GM20431 (cell line): Measurements from ENCODE around the gene FALEC.
"Not testable (repeated sequence)": the region's sequence is repeated elsewhere in the genome, so short reads cannot be mapped to it uniquely, and the experiment has no call there.

Experiments
- in situ Hi-C: fragments of 300-500 bp; cut with MseI, MboI; formaldehyde crosslinking; loops from one replicate; pipeline ENCODE4 v1.15.0; 2020; ENCODE audit warnings: low sequenced_read_pairs; ENCODE audit not compliant: unreplicated experiment

Gene FALEC

DNA sequence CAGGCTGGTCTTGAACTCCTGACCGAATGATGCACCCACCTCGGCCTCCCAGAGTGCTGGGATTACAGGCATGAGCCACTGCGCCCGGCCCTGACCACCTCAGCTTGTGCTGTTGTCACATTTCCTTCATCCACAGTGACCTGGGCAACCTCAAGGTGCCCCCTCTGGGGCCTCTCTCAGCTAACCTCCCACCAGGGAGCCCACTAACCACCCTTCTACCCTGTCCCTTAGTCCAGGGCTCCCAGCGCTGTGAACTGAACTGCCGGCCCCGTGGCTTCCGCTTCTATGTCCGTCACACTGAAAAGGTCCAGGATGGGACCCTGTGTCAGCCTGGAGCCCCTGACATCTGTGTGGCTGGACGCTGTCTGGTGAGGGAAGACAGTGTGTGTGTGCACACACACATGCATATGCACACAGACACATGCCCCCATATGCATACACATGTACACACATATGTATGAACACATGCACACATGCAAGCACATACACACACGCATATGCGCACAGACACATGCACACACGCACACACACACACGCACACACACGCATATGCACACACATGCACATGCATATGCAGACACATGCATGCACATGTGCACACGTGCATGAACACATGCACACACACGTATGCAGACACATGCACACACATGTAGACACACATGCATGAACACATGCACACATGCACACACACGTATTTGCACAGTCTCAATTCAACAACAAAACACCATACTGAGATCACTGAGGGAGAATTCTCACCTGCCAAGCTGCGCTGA lies 39.8 kb downstream of the FALEC start:
- in situ Hi-C loops = no loop called here

GRCh38 chr1:150555971-150556865 lies 40.7 kb downstream of the FALEC start:
- in situ Hi-C loops = no loop called here

DNA sequence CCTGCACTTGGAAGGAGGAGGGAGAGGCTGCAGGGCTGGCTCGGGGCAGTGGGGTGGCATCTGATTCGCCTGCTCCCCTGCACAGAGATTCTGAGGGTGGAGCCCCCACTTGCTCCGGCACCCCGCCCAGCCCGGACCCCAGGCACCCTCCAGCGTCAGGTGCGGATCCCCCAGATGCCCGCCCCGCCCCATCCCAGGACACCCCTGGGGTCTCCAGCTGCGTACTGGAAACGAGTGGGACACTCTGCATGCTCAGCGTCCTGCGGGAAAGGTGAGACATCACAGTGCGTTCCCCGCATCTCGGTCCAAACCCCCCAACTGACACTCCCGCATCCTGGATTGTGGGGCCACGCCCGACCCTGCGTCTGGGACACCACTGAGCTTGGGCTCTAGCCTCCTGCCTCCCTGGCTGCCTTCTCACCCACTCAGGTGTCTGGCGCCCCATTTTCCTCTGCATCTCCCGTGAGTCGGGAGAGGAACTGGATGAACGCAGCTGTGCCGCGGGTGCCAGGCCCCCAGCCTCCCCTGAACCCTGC lies 41.6 kb downstream of the FALEC start:
- in situ Hi-C loops = no loop called here

DNA sequence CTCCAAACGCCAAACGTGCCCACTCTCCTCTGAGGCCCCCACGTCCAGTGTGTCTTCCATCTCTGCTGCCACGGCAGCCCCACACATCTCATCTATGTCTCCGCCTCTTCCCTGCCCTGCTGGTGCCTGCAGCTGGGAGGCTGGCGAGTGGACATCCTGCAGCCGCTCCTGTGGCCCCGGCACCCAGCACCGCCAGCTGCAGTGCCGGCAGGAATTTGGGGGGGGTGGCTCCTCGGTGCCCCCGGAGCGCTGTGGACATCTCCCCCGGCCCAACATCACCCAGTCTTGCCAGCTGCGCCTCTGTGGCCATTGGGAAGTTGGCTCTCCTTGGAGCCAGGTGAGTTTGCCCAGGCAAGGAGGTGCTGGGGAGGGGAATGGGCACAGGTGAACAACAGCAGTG lies 42.3 kb downstream of the FALEC start:
- in situ Hi-C loops = no loop called here

DNA sequence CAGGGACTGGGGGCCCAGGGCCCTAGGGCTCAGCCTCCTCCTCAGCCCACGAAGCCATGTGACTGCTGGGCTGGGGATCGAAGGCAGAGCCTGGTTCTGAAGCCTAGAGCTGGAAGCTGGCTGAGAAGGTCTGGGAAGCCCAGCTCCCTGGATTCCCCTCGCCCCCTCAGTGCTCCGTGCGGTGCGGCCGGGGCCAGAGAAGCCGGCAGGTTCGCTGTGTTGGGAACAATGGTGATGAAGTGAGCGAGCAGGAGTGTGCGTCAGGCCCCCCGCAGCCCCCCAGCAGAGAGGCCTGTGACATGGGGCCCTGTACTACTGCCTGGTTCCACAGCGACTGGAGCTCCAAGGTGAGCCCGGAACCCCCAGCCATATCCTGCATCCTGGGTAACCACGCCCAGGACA lies 42.8 kb downstream of the FALEC start:
- in situ Hi-C loops = no loop called here

DNA sequence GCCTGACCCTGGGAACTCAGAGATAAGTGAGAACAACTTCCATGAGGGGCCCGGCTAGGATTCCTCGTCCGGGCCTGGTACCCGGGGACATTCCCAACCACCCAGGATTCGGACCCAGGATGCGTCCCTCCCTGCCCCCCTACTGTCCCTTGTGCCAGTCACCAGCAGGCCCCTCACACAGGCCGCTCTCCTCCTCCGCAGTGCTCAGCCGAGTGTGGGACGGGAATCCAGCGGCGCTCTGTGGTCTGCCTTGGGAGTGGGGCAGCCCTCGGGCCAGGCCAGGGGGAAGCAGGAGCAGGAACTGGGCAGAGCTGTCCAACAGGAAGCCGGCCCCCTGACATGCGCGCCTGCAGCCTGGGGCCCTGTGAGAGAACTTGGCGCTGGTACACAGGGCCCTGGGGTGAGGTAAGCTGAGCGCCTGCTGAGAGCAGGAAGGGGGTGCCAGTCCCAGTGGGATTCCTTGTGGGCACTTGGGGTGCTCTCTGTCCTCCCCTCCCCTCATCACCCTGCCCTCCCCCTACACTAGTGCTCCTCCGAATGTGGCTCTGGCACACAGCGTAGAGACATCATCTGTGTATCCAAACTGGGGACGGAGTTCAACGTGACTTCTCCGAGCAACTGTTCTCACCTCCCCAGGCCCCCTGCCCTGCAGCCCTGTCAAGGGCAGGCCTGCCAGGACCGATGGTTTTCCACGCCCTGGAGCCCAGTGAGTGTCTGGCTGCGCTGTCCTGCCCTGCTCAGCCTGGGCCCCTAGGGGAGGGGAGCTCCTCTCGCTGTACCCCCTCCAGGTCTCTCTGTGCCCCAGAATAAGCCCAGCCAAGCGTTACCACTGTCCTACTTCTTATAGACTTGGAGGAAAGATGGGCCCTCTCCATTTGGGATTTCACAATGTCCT lies 43.5 kb downstream of the FALEC start:
- in situ Hi-C loops = no loop called here

DNA sequence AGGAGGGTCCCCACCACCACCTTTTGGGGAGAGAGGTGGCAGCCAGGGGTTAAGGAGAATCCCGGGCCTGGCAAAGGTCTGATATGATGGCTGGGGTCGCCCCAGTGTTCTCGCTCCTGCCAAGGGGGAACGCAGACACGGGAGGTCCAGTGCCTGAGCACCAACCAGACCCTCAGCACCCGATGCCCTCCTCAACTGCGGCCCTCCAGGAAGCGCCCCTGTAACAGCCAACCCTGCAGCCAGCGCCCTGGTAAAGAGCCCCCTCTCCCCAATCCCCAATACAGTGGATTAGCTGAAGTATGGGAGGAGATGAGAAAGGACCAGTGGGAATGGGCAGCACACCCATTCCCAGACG lies 44.1 kb downstream of the FALEC start:
- in situ Hi-C loops = no loop called here

GRCh38 chr1:150560011-150560438 lies 44.5 kb downstream of the FALEC start:
- in situ Hi-C loops = no loop called here

- in situ Hi-C loops = no loop called here
These were observed 45.2 kb downstream of the FALEC start for GRCh38 chr1:150560576-150561253.

GRCh38 chr1:150561254-150561973 lies 45.9 kb downstream of the FALEC start:
- in situ Hi-C loops = no loop called here

GRCh38 chr1:150561974-150562445 lies 46.5 kb downstream of the FALEC start:
- in situ Hi-C loops = no loop called here

GRCh38 chr1:150562446-150563339 lies 47.1 kb downstream of the FALEC start:
- in situ Hi-C loops = no loop called here

GRCh38 chr1:150563340-150564038 lies 47.9 kb downstream of the FALEC start:
- in situ Hi-C loops = no loop called here

GRCh38 chr1:150564051-150564991 lies 48.8 kb downstream of the FALEC start:
- in situ Hi-C loops = no loop called here

DNA sequence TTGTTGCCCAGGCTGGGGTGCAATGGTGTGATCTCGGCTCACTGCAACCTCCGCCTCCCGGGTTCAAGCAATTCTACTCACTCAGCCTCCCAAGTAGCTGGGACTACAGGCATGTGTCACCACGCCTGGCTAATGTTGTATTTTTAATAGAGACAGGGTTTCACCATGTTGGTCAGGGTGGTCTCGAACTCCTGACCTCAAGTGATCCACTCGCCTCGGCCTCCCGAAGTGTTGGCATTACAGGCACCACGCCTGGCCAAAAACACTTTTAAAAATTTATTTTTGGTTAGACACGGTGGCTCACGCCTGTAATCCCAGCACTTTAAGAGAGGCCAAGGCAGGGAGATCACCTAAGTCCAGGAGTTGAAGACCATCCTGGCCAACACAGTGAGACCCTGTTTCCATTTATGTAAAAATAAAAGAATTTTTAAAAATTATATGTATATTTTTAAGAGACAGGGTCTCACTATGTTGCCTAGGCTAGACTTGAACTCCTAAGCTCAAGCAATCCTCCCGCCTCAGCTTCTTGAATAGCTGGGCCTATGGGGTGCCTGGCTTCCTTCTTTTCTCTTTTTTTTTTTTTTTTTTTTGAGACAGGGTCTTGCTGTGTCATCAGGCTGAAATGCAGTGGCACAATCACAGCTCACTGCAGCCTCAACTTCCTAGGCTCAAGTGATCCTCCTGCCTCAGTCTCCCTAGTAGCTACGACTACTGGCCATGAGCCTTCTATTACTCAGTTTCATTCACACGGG lies 49.9 kb downstream of the FALEC start:
- in situ Hi-C loops = not testable (repeated sequence)
